Upper lobe of left lung (tissue), 4 donors: ENCODE results near the gene HIC2.
"Not testable (repeated sequence)": the region's sequence is repeated elsewhere in the genome, so short reads cannot be mapped to it uniquely, and the experiment has no call there.

Experiments used
- EP300 ChIP-seq, 4 donors: sonication (generic); formaldehyde crosslinking; IDR thresholded peaks; one replicate each; pipeline ENCODE4 v1.5.1; 2017; ENCODE audit warnings: antibody characterized with exemption in 4 of 4, control low read depth in 2 of 4
- POLR2A ChIP-seq, 4 donors: fragments of 450-650 bp; IDR thresholded peaks; one replicate each; pipeline ENCODE4 v1.5.1; 2016 to 2017; ENCODE audit warnings: antibody characterized with exemption in 4 of 4, mild to moderate bottlenecking in 2 of 4
- POLR2AphosphoS5 ChIP-seq, 2 donors: sonication (generic); formaldehyde crosslinking; IDR thresholded peaks; one replicate each; pipeline ENCODE4 v1.5.1; 2017; ENCODE audit warnings: antibody characterized with exemption in 2 of 2
- TF ChIP-seq, protein P1 (sequence below), 6 experiments: fragments of 450-650 bp in 4 of 6; fragments of 200-600 bp in 2 of 6; sonication (generic) in 2 of 6; IDR thresholded peaks; one replicate each; pipeline ENCODE4 v1.5.1; 2016 to 2019; ENCODE audit warnings: antibody characterized with exemption in 6 of 6

DNA sequence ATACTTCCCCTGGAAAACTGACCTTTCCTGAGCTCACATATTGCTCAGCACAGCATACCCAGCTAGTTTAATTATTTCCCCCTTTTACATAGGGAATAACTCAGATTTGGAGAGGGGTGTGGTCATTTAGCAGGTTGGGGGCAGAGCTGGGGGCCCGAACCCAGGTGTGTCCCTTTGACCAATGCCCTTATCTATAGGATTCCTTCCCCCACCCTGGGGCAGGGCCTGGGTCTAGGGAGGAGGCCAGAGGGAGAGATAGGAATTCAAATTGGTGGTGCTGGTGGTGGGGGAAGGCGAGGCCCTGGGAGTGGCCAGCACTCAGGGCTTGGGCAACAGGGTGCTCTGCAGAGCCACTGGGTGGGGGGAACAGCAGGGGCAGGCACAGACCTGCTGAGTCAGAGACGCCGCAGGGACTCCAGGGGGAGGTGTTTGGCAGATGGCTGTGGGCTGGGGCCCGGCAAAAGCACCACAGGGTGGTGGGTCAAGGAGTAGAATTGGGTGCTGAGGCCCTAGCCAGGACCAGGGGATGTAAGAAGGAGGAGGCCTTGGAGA is 14.3 kb upstream of the HIC2 start:
- TF ChIP-seq, protein P1, sequence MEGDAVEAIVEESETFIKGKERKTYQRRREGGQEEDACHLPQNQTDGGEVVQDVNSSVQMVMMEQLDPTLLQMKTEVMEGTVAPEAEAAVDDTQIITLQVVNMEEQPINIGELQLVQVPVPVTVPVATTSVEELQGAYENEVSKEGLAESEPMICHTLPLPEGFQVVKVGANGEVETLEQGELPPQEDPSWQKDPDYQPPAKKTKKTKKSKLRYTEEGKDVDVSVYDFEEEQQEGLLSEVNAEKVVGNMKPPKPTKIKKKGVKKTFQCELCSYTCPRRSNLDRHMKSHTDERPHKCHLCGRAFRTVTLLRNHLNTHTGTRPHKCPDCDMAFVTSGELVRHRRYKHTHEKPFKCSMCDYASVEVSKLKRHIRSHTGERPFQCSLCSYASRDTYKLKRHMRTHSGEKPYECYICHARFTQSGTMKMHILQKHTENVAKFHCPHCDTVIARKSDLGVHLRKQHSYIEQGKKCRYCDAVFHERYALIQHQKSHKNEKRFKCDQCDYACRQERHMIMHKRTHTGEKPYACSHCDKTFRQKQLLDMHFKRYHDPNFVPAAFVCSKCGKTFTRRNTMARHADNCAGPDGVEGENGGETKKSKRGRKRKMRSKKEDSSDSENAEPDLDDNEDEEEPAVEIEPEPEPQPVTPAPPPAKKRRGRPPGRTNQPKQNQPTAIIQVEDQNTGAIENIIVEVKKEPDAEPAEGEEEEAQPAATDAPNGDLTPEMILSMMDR (IDR thresholded peaks at IDR 0.05), result not testable (repeated sequence)
- TF ChIP-seq POLR2AphosphoS5, POLR2A, EP300 (IDR thresholded peaks at IDR 0.05): not testable (repeated sequence)
